Activated T-cell treated with anti-CD3 and anti-CD28 coated beads for 24 hours (primary cell): Measurements from ENCODE around the gene EYA3.
A peak's percentile ranks its signal among the peaks of the same experiment; 100 is the strongest.

Experiments used
- DNase-seq: peaks from one replicate; pipeline ENCODE4 v3.0.0-alpha.2; 2020; ENCODE audit warnings: low read depth

EYA3 gene

GRCh38 chr1:28088168-28088961 lies at the start of gene EYA3:
EYA3 (minus strand) TSS chr1:28088610; CDS start chr1:28058026, 30,584 bp downstream.
- DNase-seq = peak; percentile 100

GRCh38 chr1:28136922-28137613 lies 48.7 kb upstream of the EYA3 start:
- DNase-seq = no peak

GRCh38 chr1:28136169-28136921 lies 47.9 kb upstream of the EYA3 start:
- DNase-seq = no peak

- DNase-seq = no peak
Measured at GRCh38 chr1:28135371-28136168, 47.2 kb upstream of the EYA3 start.

- no peak for DNase-seq
Measured at GRCh38 chr1:28134651-28135207, 46.3 kb upstream of the EYA3 start.

- DNase-seq = no peak
Measured at GRCh38 chr1:28132171-28133167, 44.1 kb upstream of the EYA3 start.

GRCh38 chr1:28130901-28131300 lies 42.5 kb upstream of the EYA3 start:
- no peak for DNase-seq

GRCh38 chr1:28129150-28129549 lies 40.7 kb upstream of the EYA3 start:
- no peak for DNase-seq

- DNase-seq = no peak
Measured at GRCh38 chr1:28127617-28128257, 39.3 kb upstream of the EYA3 start.

- no peak for DNase-seq
Measured at GRCh38 chr1:28126783-28127490, 38.5 kb upstream of the EYA3 start.

- DNase-seq = no peak
Measured at GRCh38 chr1:28126212-28126611, 37.8 kb upstream of the EYA3 start.

- no peak for DNase-seq
Measured at GRCh38 chr1:28123461-28123961, 35.1 kb upstream of the EYA3 start.

- no peak for DNase-seq
Measured at GRCh38 chr1:28122183-28122582, 33.8 kb upstream of the EYA3 start.

- DNase-seq = no peak
Measured at GRCh38 chr1:28119556-28119955, 31.1 kb upstream of the EYA3 start.

GRCh38 chr1:28118640-28119307 lies 30.4 kb upstream of the EYA3 start:
- no peak for DNase-seq

GRCh38 chr1:28115267-28115666 lies 26.9 kb upstream of the EYA3 start:
- peak; percentile 20 for DNase-seq

- DNase-seq = no peak
Measured at GRCh38 chr1:28114844-28115243, 26.4 kb upstream of the EYA3 start.

- no peak for DNase-seq
Measured at GRCh38 chr1:28113242-28113572, 24.8 kb upstream of the EYA3 start.
